Measurements from ENCODE around the gene RPS6KL1. TPM values are rescaled to one million over a fixed set of nuclear protein-coding genes. Genes with fewer than 3 reads are reported as not detected.

The RPS6KL1 gene
- total and polyA plus RNA-seq, 2 experiments from 2014 or later: 5.6 to 6.5 TPM

DNA sequence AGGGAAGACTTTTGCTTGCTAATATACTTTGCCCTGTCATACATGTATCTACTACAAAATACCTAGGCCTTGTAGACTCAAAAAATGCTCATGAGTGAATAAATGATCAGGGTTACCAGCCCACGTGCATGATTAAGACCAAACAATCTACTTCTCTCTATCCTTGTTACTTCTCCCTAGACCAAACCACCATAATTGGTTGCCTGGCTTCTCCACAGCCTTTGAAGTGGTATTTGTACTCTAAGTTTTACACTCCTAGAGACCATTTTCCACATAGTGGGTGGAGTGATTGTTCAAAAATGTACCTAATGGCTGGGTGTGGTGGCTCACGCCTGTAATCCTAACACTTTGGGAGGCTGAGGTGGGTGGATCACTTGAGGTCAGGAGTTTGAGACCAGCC is 14.1 kb upstream of the RPS6KL1 start:
- H3K27ac ChIP-seq (ENCODE audit: low read depth): no peak overlapping the region
- no peak for ATAC-seq
- no peak overlapping the region for H2AFZ ChIP-seq
- DNase-seq (ENCODE audit: low spot score): no peak
- H3K4me2 ChIP-seq: no peak overlapping the region
- H3K27ac Mint-ChIP-seq: no peak overlapping the region
- no peak for TF ChIP-seq CREB1 (CRISPR knock-in tag; IDR thresholded peaks at IDR 0.05; ENCODE audit: low read depth)
- no peak for TF ChIP-seq ZNF331 (CRISPR knock-in tag; IDR thresholded peaks at IDR 0.05; ENCODE audit: low read depth)
- no peak for TF ChIP-seq EZH2phosphoT487 (IDR thresholded peaks at IDR 0.05; ENCODE audit: unreplicated experiment)
- no peak for TF ChIP-seq JUNB (IDR thresholded peaks at IDR 0.05; ENCODE audit: unreplicated experiment)
- TF ChIP-seq, protein P1, sequence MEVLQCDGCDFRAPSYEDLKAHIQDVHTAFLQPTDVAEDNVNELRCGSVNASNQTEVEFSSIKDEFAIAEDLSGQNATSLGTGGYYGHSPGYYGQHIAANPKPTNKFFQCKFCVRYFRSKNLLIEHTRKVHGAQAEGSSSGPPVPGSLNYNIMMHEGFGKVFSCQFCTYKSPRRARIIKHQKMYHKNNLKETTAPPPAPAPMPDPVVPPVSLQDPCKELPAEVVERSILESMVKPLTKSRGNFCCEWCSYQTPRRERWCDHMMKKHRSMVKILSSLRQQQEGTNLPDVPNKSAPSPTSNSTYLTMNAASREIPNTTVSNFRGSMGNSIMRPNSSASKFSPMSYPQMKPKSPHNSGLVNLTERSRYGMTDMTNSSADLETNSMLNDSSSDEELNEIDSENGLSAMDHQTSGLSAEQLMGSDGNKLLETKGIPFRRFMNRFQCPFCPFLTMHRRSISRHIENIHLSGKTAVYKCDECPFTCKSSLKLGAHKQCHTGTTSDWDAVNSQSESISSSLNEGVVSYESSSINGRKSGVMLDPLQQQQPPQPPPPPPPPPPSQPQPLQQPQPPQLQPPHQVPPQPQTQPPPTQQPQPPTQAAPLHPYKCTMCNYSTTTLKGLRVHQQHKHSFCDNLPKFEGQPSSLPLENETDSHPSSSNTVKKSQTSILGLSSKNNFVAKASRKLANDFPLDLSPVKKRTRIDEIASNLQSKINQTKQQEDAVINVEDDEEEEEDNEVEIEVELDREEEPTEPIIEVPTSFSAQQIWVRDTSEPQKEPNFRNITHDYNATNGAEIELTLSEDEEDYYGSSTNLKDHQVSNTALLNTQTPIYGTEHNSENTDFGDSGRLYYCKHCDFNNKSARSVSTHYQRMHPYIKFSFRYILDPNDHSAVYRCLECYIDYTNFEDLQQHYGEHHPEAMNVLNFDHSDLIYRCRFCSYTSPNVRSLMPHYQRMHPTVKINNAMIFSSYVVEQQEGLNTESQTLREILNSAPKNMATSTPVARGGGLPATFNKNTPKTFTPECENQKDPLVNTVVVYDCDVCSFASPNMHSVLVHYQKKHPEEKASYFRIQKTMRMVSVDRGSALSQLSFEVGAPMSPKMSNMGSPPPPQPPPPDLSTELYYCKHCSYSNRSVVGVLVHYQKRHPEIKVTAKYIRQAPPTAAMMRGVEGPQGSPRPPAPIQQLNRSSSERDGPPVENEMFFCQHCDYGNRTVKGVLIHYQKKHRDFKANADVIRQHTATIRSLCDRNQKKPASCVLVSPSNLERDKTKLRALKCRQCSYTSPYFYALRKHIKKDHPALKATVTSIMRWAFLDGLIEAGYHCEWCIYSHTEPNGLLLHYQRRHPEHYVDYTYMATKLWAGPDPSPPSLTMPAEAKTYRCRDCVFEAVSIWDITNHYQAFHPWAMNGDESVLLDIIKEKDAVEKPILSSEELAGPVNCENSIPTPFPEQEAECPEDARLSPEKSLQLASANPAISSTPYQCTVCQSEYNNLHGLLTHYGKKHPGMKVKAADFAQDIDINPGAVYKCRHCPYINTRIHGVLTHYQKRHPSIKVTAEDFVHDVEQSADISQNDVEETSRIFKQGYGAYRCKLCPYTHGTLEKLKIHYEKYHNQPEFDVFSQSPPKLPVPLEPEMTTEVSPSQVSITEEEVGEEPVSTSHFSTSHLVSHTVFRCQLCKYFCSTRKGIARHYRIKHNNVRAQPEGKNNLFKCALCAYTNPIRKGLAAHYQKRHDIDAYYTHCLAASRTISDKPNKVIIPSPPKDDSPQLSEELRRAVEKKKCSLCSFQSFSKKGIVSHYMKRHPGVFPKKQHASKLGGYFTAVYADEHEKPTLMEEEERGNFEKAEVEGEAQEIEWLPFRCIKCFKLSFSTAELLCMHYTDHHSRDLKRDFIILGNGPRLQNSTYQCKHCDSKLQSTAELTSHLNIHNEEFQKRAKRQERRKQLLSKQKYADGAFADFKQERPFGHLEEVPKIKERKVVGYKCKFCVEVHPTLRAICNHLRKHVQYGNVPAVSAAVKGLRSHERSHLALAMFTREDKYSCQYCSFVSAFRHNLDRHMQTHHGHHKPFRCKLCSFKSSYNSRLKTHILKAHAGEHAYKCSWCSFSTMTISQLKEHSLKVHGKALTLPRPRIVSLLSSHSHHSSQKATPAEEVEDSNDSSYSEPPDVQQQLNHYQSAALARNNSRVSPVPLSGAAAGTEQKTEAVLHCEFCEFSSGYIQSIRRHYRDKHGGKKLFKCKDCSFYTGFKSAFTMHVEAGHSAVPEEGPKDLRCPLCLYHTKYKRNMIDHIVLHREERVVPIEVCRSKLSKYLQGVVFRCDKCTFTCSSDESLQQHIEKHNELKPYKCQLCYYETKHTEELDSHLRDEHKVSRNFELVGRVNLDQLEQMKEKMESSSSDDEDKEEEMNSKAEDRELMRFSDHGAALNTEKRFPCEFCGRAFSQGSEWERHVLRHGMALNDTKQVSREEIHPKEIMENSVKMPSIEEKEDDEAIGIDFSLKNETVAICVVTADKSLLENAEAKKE (CRISPR knock-in tag; IDR thresholded peaks at IDR 0.05): no peak
- no peak for TF ChIP-seq ETS1 (IDR thresholded peaks at IDR 0.05)
- TF ChIP-seq, protein P2, sequence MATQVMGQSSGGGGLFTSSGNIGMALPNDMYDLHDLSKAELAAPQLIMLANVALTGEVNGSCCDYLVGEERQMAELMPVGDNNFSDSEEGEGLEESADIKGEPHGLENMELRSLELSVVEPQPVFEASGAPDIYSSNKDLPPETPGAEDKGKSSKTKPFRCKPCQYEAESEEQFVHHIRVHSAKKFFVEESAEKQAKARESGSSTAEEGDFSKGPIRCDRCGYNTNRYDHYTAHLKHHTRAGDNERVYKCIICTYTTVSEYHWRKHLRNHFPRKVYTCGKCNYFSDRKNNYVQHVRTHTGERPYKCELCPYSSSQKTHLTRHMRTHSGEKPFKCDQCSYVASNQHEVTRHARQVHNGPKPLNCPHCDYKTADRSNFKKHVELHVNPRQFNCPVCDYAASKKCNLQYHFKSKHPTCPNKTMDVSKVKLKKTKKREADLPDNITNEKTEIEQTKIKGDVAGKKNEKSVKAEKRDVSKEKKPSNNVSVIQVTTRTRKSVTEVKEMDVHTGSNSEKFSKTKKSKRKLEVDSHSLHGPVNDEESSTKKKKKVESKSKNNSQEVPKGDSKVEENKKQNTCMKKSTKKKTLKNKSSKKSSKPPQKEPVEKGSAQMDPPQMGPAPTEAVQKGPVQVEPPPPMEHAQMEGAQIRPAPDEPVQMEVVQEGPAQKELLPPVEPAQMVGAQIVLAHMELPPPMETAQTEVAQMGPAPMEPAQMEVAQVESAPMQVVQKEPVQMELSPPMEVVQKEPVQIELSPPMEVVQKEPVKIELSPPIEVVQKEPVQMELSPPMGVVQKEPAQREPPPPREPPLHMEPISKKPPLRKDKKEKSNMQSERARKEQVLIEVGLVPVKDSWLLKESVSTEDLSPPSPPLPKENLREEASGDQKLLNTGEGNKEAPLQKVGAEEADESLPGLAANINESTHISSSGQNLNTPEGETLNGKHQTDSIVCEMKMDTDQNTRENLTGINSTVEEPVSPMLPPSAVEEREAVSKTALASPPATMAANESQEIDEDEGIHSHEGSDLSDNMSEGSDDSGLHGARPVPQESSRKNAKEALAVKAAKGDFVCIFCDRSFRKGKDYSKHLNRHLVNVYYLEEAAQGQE (IDR thresholded peaks at IDR 0.05; ENCODE audit: unreplicated experiment): no peak
- TF ChIP-seq POLR2AphosphoS5 (IDR thresholded peaks at IDR 0.05; ENCODE audit: low read depth): no peak
- TF ChIP-seq ZNF114 (CRISPR knock-in tag; IDR thresholded peaks at IDR 0.05): no peak
- no peak for TF ChIP-seq CTCF (conservative IDR thresholded peaks at IDR 0.05; ENCODE audit: low read depth in 2 of 2)
- TF ChIP-seq EZH2 (IDR thresholded peaks at IDR 0.05; ENCODE audit: low read depth, unreplicated experiment): no peak
- no peak for TF ChIP-seq STAT1 (IDR thresholded peaks at IDR 0.05; ENCODE audit: unreplicated experiment)
- TF ChIP-seq NANOG (IDR thresholded peaks at IDR 0.05; ENCODE audit: borderline replicate concordance): no peak
- H3K36me3 Mint-ChIP-seq (ENCODE audit: low read depth): no peaks in the 10 kb centered on the region
- no peak overlapping the region for H3K4me3 Mint-ChIP-seq
- H3K4me1 ChIP-seq (ENCODE audit: insufficient read depth): no peaks in the 10 kb centered on the region
- no peaks in the 10 kb centered on the region for H3F3A ChIP-seq (replicated peaks; ENCODE audit: low read depth)
- H3K4me1 Mint-ChIP-seq: no peaks in the 10 kb centered on the region; the same call in 2 of the 3 replicates
- H3K27me3 Mint-ChIP-seq (ENCODE audit: insufficient read depth, low read depth, poor library complexity): peaks cover 7% of the 10 kb centered on the region
- no peaks in the 10 kb centered on the region for H3K36me3 ChIP-seq (ENCODE audit: insufficient read depth)
- H3K4me3 ChIP-seq: no peak overlapping the region
- H3K9me3 Mint-ChIP-seq: no peaks in the 10 kb centered on the region
- no peaks in the 10 kb centered on the region for H3K27me3 ChIP-seq (ENCODE audit: insufficient read depth)
- H3K79me2 ChIP-seq (replicated peaks; ENCODE audit: insufficient read depth): no peaks in the 10 kb centered on the region
- H3K9me2 ChIP-seq (ENCODE audit: insufficient read depth): no peaks in the 10 kb centered on the region
- H4K20me1 ChIP-seq (replicated peaks; ENCODE audit: insufficient read depth): no peaks in the 10 kb centered on the region
